Mucosa of descending colon (tissue), 3 donors: ENCODE measurements around the gene UBE2G1. TPM values are rescaled to one million over a fixed set of nuclear protein-coding genes. Genes with fewer than 3 reads are reported as not detected.
A peak's percentile ranks its signal among the peaks of the same experiment; 100 is the strongest.

Experiments
- ATAC-seq: fragments of 200-7000 bp; cut with Tn5 transposase; one replicate; pipeline ENCODE4 v1.9.1; 2020; ENCODE audit warnings: mild to moderate bottlenecking, moderate library complexity
- DNase-seq, 3 donors: peaks; one replicate each; pipeline ENCODE4 v3.0.0-alpha.2; 2020
- H3K36me3 ChIP-seq: fragments of 200-600 bp; one replicate; pipeline ENCODE4 v1.8.0; 2021; ENCODE audit warnings: low read depth, mild to moderate bottlenecking
- H3K4me1 ChIP-seq: fragments of 200-600 bp; one replicate; pipeline ENCODE4 v1.8.0; 2021; ENCODE audit warnings: low read depth, mild to moderate bottlenecking
- H3K4me3 ChIP-seq: fragments of 200-600 bp; one replicate; pipeline ENCODE4 v1.8.0; 2021; ENCODE audit warnings: mild to moderate bottlenecking
- H3K9me3 ChIP-seq: fragments of 200-600 bp; one replicate; pipeline ENCODE4 v1.8.0; 2021; ENCODE audit warnings: mild to moderate bottlenecking
- intact Hi-C, 2 donors: fragments of 100-400 bp; cut with DNase I in 1 of 2; cut with micrococcal nuclease in 1 of 2; formaldehyde crosslinking; loops; one replicate each; pipeline versions ENCODE4 v1.11.0 to v1.11.1; 2022; cut with DNase I, micrococcal nuclease
- total RNA-seq, 3 donors: library from RNA; stranded (reverse); fragmentation: NEBNext Ultra II Directional in 2 of 3; extraction: Animal tissue kit (Norgen Biotek cat#: 25700) in 2 of 3; gene quantifications; one replicate each; pipeline versions ENCODE4 v1.2.1 to v1.2.4, GENCODE V29; 2021 to 2023
- TF ChIP-seq, protein P1 (sequence below): fragments of 200-600 bp; IDR thresholded peaks from one replicate; pipeline ENCODE4 v1.8.0; 2022; ENCODE audit warnings: antibody characterized with exemption, mild to moderate bottlenecking
- donor health status: DM: no; HTN: no; CAD: no; lungs with moderate emphysema.
- donor health status: DM: no; HTN: no; CAD: no.
- donor health status: DM: no; HTN: yes; CAD: no.

UBE2G1 gene
- total RNA-seq, 3 donors from 2014 or later = 51.9 to 103 (median 56.7) TPM

DNA sequence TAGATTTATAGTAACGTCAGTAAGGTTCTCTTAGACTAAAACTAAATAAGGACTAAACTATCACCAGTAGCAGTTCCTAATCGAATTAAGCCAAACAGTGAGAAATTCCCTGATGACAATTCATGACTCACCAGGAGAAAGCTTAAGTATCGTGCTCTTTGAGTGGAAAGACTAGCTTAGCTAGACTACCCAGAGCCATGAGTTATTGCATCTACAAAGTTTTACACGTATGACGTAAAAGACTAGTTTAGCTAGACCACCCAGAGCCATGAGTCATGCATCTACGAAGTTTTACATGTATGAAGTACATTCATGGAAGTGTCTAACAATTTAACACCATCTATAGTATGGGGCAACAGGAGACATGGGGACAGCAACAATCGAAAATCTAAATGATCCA lies 36.6 kb downstream of the UBE2G1 start:
- H3K4me1 ChIP-seq = no peaks in the 10 kb centered on the region
- no peaks in the 10 kb centered on the region for H3K36me3 ChIP-seq
- H3K9me3 ChIP-seq = no peaks in the 10 kb centered on the region
- no peak for DNase-seq
- H3K4me3 ChIP-seq = no peak overlapping the region
- intact Hi-C loops = no loop called here
- TF ChIP-seq, protein P1, sequence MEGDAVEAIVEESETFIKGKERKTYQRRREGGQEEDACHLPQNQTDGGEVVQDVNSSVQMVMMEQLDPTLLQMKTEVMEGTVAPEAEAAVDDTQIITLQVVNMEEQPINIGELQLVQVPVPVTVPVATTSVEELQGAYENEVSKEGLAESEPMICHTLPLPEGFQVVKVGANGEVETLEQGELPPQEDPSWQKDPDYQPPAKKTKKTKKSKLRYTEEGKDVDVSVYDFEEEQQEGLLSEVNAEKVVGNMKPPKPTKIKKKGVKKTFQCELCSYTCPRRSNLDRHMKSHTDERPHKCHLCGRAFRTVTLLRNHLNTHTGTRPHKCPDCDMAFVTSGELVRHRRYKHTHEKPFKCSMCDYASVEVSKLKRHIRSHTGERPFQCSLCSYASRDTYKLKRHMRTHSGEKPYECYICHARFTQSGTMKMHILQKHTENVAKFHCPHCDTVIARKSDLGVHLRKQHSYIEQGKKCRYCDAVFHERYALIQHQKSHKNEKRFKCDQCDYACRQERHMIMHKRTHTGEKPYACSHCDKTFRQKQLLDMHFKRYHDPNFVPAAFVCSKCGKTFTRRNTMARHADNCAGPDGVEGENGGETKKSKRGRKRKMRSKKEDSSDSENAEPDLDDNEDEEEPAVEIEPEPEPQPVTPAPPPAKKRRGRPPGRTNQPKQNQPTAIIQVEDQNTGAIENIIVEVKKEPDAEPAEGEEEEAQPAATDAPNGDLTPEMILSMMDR = no peak
- ATAC-seq = peak; percentile 47

DNA sequence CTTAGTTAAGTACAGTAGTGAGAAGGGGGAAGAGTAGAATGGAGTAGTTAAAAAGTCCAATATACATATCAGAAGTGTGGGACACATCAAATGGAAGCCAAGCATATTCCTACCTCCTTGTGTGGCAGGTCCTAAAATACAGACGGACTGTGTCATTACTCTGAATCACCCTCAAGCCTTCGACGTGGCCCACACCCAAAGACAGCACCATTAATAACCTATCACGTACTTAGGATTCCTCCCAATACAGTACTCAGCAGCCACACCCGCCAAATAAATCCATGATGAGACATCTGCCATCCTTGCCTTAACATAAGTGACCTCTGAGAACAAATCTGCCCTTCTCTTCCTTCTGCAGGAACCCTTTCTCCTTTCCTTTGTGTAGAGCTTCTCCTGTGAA lies 38.9 kb downstream of the UBE2G1 start:
- no peak for DNase-seq
- intact Hi-C loops = no loop called here
- TF ChIP-seq, protein P1 = no peak
- no peaks in the 10 kb centered on the region for H3K9me3 ChIP-seq
- H3K36me3 ChIP-seq = no peaks in the 10 kb centered on the region
- peak; percentile 93 for ATAC-seq
- H3K4me1 ChIP-seq = peaks cover 3% of the 10 kb centered on the region
- no peak overlapping the region for H3K4me3 ChIP-seq

DNA sequence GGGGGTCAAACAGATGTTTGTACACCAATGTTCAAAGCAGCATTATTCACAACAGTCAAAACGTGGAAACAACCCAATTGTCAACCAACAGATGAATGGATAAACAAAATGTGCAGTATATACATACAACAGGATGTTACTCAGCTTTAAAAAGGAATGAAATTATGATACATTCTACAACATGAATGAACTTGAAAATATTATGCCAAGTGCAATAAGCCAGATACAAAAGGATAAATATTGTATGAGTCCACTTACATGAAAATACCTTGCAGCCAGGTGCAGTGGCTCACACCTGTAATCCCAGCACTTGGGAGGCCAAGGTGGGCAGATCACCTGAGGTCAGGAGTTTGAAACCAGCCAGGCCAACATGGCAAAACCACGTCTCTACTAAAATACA lies 39.9 kb downstream of the UBE2G1 start:
- DNase-seq = no peak
- no peak overlapping the region for H3K4me3 ChIP-seq
- TF ChIP-seq, protein P1 = no peak
- H3K9me3 ChIP-seq = no peaks in the 10 kb centered on the region
- no peaks in the 10 kb centered on the region for H3K36me3 ChIP-seq
- peaks cover 3% of the 10 kb centered on the region for H3K4me1 ChIP-seq
- ATAC-seq = no peak
- intact Hi-C loops = no loop called here

DNA sequence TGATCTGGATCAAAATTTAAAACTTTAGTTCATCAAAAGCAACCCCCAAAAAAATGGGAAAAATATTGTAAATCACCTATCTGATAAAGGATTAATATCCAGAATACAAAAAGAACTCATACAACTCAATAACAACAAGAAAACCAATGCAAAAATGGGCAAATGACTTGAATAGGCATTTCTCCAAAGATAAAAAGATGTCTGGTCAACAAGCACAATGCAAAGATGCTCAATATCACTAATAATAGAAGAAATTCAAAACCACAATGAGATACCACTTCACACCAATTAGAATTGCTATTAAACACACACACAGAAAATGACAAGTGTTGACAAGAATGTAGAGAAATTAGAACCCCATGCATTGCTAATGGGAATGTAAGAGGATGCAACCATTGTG lies 40.4 kb downstream of the UBE2G1 start:
- no peaks in the 10 kb centered on the region for H3K9me3 ChIP-seq
- intact Hi-C loops = no loop called here
- TF ChIP-seq, protein P1 = no peak
- H3K36me3 ChIP-seq = no peaks in the 10 kb centered on the region
- peaks cover 3% of the 10 kb centered on the region for H3K4me1 ChIP-seq
- no peak overlapping the region for H3K4me3 ChIP-seq
- ATAC-seq = no peak
- DNase-seq = no peak

- intact Hi-C loops = no loop called here
- no peaks in the 10 kb centered on the region for H3K36me3 ChIP-seq
- no peak for DNase-seq
- ATAC-seq = no peak
- H3K4me3 ChIP-seq = no peak overlapping the region
- no peaks in the 10 kb centered on the region for H3K9me3 ChIP-seq
- TF ChIP-seq, protein P1 = no peak
- peaks cover 3% of the 10 kb centered on the region for H3K4me1 ChIP-seq
Measured at GRCh38 chr17:4324463-4324862, 42.0 kb downstream of the UBE2G1 start.

GRCh38 chr17:4319221-4319620 lies 47.3 kb downstream of the UBE2G1 start:
- intact Hi-C loops = no loop called here
- Histone ChIP-seq H3K4me1 (peaks cover 38% of the 10 kb centered on the region), H3K36me3 (no peaks in the 10 kb centered on the region), H3K9me3 (no peaks in the 10 kb centered on the region), H3K4me3 (no peak overlapping the region)
- ATAC-seq (no peak), DNase-seq (no peak)
- TF ChIP-seq, protein P1 = no peak
